Stimulated activated CD8-positive, alpha-beta memory T cell treated with anti-CD3 and anti-CD28 coated beads, Interleukin-2, amount 100 ng/mL, for 1 hour (primary cell): ENCODE data around the gene PHC3.
"Not testable (repeated sequence)": the region's sequence is repeated elsewhere in the genome, so short reads cannot be mapped to it uniquely, and the experiment has no call there.

Experiments
- DNase-seq, 2 donors: peaks; one replicate each; pipeline ENCODE4 v3.0.0-alpha.2; 2020; ENCODE audit warnings: low read depth in 2 of 2

Gene PHC3, protein sequence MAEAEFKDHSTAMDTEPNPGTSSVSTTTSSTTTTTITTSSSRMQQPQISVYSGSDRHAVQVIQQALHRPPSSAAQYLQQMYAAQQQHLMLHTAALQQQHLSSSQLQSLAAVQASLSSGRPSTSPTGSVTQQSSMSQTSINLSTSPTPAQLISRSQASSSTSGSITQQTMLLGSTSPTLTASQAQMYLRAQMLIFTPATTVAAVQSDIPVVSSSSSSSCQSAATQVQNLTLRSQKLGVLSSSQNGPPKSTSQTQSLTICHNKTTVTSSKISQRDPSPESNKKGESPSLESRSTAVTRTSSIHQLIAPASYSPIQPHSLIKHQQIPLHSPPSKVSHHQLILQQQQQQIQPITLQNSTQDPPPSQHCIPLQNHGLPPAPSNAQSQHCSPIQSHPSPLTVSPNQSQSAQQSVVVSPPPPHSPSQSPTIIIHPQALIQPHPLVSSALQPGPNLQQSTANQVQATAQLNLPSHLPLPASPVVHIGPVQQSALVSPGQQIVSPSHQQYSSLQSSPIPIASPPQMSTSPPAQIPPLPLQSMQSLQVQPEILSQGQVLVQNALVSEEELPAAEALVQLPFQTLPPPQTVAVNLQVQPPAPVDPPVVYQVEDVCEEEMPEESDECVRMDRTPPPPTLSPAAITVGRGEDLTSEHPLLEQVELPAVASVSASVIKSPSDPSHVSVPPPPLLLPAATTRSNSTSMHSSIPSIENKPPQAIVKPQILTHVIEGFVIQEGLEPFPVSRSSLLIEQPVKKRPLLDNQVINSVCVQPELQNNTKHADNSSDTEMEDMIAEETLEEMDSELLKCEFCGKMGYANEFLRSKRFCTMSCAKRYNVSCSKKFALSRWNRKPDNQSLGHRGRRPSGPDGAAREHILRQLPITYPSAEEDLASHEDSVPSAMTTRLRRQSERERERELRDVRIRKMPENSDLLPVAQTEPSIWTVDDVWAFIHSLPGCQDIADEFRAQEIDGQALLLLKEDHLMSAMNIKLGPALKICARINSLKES

GRCh38 chr3:170180908-170181885, at the start of gene PHC3:
Gene PHC3, minus strand, starts transcription at chr3:170181733. Its CDS starts 18 bp downstream, at chr3:170181715.
- DNase-seq: peak; percentile 86 to 87

DNA sequence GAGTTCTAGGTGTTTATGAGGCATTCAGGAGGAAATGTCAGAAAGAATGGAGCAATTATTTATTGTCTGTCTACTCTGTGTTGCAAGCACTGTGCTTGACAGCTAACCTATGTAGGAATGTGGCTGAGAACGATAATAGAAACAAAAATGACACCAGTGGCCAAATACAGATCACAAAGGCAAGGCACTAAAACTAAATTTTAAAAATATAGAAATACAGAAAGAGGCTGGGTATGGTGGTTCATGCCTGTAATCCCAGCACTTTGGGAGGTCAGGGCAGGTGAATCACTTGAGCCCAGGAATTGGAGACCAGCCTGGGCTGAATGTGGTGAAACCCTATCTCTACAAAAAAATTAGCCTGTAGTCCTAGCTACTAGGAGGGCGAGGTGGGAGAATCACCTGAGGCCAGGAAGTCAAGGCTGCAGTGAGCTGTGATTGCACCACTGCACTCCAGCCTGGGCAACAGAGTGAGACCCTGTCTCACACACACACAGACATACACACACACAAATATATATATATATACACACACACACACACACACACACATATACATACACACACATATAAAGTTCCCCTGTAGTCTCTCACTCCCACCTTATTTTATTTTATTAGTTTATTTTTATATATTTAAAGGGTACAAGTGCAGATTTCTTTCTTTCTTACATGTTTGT, 46.7 kb upstream of the PHC3 start:
- DNase-seq: no peak

GRCh38 chr3:170226426-170226960, 45.0 kb upstream of the PHC3 start:
- DNase-seq: no peak

- DNase-seq: no peak
Observed at GRCh38 chr3:170225166-170225565, 43.6 kb upstream of the PHC3 start.

DNA sequence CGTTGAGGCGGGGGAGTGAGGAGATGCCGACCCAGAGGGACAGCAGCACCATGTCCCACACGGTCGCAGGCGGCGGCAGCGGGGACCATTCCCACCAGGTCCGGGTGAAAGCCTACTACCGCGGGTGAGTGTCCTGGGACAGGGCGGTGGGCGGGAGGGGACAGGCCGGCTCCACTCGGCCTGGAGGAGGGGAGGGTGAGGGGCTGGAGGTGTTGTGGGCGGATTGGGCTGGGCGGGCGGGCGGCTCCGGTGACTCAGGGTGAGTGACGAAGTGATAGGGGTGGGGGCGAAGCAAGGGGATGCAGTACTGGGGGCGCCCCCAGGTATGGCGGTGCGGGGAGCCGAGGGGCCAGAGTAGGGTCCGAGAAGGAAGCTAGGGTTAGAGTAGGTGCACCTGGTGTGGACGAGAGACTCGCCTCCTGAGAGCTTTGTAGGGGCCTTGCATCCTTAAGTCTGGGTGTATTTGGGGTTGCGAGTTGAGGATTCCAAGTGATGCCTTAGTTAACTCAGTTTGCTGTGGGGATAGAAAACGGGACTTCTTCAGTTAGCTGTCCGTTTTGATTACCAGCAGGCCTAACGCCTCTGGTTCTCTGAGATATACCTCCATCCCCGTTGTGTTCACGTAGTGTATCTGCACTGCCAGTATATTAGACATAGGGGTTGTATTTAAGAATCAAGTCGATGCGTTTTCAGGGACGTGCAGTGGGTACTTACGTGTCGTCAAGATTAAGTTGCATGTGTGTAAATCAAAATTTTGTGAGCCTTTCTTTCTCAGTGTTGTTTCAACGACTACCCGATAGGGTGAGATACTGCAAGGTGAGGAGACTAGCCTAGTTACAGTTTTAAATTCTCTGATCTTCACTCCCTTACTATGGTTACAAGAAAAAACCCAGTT, 41.4 kb upstream of the PHC3 start:
- DNase-seq: peak; percentile 3 to 13

- peak; percentile 64 to 76 for DNase-seq
Observed at GRCh38 chr3:170221924-170222646, 40.6 kb upstream of the PHC3 start, which contains the start of gene PRKCI. Gene PRKCI, plus strand, starts transcription at chr3:170222424. Its CDS starts 246 bp downstream, at chr3:170222670.

DNA sequence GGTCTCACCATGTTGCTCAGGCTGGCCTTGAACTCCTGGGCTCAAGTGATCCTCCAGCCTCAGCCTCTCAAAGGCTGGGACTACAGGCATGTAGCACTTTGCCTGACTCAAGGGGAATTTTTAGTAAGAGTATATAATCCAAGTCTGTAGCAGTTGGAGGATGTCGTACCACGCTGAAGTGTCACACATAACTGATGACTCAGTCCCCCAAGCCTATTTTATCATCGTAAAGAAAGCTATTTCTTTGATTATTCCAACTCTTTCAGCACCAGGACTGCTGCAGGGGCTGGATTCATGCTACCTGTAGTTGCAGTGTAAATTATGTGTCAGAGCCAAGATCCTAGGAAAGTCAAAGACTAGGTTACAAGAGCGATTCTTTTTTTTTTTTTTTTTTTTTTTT, 39.3 kb upstream of the PHC3 start:
- DNase-seq: no peak

GRCh38 chr3:170219850-170220249, 38.3 kb upstream of the PHC3 start:
- no peak for DNase-seq

- no peak for DNase-seq
Observed at GRCh38 chr3:170211668-170212067, 30.1 kb upstream of the PHC3 start.

GRCh38 chr3:170207717-170208116, 26.2 kb upstream of the PHC3 start:
- no peak for DNase-seq

DNA sequence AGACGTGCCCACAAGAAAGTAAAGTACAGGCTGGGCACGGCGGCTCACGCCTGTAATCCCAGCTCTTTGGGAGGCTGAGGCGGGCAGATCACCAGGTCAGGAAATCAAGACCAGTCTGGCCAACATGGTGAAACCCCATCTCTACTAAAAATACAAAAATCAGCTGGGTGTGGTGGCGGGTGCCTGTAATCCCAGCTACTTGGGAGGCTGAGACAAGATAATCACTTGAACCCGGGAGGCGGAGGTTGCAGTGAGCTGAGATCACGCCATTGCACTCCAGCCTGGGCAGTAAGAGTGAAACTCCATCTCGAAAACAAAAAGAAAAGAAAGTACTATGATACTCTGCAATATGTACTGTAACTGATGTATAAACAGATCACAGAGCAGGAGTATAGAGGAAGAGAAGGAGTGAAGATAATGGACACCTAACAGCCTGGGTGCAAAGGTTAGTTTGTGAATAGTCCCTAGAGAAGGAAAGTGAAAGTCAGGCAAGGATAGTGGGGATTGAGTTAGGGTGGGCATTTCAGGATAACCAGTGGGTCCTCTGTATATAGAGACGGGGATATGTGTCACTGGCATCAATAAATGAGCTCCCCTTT, 24.7 kb upstream of the PHC3 start:
- DNase-seq: not testable (repeated sequence)

DNA sequence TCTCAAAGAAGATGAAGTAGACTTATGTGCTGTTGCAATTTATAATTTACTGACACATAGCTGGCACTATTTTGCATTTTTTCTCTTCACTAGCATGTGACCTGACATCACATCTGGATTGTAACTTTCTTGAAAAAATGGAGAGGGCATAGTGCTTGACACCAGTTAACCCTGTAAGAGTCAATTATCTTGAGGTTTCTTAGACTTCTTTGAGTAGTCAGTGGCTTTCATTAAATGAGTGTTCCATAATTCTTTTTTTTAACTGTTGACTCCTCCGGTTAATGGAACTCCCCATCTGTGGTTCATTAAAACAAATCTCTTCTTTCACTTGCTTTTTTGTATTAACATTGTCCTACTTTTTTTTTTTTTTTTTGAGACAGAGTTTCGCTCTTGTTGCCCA, 23.8 kb upstream of the PHC3 start:
- DNase-seq: no peak

DNA sequence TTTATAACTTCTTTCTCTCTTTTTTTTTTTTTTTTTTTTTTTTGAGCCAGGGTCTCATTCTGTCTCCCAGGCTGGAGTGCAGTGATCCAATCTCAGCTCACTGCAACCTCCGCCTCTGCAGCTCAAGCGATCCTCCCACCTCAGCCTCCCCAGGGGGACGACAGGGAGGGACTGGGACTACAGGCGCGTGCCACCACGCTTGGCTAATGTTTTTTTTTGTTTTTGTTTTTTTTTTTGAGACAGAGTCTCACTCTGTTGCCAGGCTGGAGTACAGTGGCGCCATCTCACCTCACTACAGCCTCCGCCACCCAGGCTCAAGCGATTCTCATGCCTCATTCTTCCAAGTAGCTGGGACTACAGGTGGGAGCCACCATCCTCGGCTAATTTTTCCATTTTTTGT, 23.0 kb upstream of the PHC3 start:
- DNase-seq: no peak

GRCh38 chr3:170204023-170204472, 22.5 kb upstream of the PHC3 start:
- DNase-seq: no peak

DNA sequence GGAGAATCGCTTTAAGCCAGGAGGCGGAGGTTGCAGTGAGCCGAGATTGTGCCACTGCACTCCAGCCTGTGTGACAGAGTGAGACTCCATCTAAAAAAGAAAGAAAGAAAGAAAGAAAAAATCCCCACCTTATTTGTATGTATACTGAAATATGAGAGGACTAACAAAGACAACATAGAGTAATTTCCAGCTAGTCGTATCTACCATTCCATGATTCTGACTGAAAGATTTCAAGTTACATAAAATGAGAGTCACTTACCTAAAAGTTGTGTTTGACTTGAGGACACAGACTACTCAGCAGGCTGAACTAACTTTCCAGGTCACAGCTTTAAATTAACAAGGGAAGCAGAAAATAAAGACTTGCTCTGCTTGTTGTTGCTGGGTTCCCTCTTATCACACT, 21.9 kb upstream of the PHC3 start:
- no peak for DNase-seq

DNA sequence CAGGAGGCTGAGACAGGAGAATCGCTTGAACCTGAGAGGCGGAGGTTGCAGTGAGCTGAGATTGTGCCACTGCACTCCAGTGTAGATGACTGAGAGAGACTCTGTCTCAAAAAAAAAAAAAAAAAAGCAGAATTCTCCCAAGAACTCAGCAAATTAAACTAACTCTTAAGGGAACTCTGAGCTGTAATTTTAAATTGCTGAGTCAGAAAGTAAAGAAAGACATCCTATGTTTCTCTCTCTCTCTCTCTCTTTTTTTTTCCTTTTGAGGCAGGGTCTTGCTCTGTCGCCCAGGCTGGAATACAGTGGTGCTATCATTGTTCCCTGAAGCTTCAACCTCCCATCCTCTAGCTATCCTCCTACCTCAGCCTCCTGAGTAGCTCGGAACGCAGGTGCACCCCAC, 20.0 kb upstream of the PHC3 start:
- DNase-seq: no peak

- no peak for DNase-seq
Observed at GRCh38 chr3:170200987-170201386, 19.5 kb upstream of the PHC3 start.

DNA sequence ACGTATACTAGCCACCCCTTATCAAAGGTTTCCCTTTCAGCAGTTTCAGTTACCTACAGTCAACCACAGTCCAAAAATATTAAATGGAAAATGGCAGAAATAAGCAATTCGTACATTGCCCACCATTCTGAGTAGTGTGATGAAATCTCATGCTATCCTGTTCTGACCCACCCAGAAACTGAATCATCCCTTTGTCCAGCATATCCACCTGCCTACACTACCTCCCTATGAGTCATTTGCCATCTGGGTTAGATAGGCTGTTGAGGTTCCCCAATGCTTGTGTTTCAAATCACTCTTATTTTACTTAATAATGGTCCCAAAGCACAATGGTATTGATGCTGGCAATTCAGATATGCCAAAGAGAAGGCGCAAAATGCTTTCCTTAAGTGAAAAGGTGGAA, 15.3 kb upstream of the PHC3 start:
- no peak for DNase-seq
